Measurements from ENCODE around the gene STX19. TPM values are rescaled to one million over a fixed set of nuclear protein-coding genes. Genes with fewer than 3 reads are reported as not detected.

The STX19 gene
- total and polyA plus RNA-seq, 11 donors: 0.25 TPM; not detected in 10

- H3K36me3 ChIP-seq: peaks cover 0 to 2% (median 0%) of the 10 kb centered on the region in 9 donors
- H3K27ac ChIP-seq: no peak overlapping the region
- H3K4me1 ChIP-seq: peaks cover 0 to 18% (median 1%) of the 10 kb centered on the region in 12 donors
- no peaks in the 10 kb centered on the region for H3K9me3 ChIP-seq
- intact Hi-C loops (cut with DNase I): no loop called here
- no peaks in the 10 kb centered on the region for H3K27me3 ChIP-seq
- no peak for DNase-seq
- TF ChIP-seq CTCF (IDR thresholded peaks at IDR 0.05) (no peak), POLR2A (IDR thresholded peaks at IDR 0.05) (no peak)
- H3K4me3 ChIP-seq: no peak overlapping the region
- WGBS, 4 donors: 90 to 96% (median 93%) methylated on average over 2 of the region's 2 CpGs
- ATAC-seq: no peak
Observed at GRCh38 chr3:93991631-93992030, 36.8 kb downstream of the STX19 start.

DNA sequence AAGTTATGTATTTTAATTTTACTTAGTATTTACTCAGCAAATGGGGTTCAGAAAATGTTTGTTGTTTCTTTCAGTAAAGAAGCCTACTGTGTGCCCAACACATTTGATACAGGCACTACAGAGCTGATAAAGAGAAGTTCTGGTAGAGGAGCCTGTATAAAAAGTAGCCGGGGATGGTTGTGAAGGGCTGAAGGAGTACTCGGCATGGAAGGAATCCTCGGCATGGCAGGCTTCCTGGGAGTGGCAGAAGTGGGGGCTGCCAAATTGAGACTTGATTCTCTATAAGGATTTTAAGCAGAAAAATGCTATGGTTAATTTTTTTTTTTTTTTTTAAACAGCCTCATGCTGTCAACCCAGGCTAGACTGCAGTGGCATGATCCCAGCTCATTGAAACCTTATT lies 39.2 kb downstream of the STX19 start:
- 47 to 74% (median 63%) methylated on average over 3 of the region's 3 CpGs for WGBS, 4 donors
- no peak for ATAC-seq
- TF ChIP-seq POLR2A (IDR thresholded peaks at IDR 0.05): no peak
- no peak for TF ChIP-seq CTCF (IDR thresholded peaks at IDR 0.05)
- H3K36me3 ChIP-seq: no peaks in the 10 kb centered on the region
- H3K27ac ChIP-seq: no peak overlapping the region
- peaks cover 0 to 18% (median 1%) of the 10 kb centered on the region in 12 donors for H3K4me1 ChIP-seq
- no peak overlapping the region for H3K4me3 ChIP-seq
- no peaks in the 10 kb centered on the region for H3K27me3 ChIP-seq
- H3K9me3 ChIP-seq: no peaks in the 10 kb centered on the region
- intact Hi-C loops (cut with DNase I): no loop called here
- no peak for DNase-seq

DNA sequence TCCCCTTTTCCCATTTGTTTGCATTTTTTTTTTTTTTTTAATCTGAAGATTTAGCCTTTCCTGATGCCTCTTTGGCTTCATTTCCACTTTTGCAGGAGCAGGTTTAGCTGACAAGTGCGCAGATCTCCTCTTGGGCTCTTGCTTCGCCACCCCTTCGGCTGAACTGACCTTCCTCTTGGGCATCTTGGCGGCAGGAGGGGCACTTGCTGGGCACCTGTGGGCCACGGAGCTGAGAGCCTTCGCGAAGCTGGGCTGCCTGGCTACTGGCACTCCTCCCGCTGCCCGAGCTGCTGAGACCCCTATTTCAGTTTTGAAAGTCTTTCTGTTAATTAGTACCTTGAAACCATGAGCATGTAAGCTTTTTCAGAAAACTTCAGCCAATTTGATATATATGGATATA lies 39.6 kb downstream of the STX19 start:
- H3K36me3 ChIP-seq: no peaks in the 10 kb centered on the region
- H3K4me1 ChIP-seq: peaks cover 0 to 18% (median 1%) of the 10 kb centered on the region in 12 donors
- WGBS, 4 donors: 92 to 96% (median 94%) methylated on average over 9 of the region's 9 CpGs
- H3K9me3 ChIP-seq: no peaks in the 10 kb centered on the region
- intact Hi-C loops (cut with DNase I): no loop called here
- no peak overlapping the region for H3K27ac ChIP-seq
- H3K27me3 ChIP-seq: no peaks in the 10 kb centered on the region
- H3K4me3 ChIP-seq: no peak overlapping the region
- ATAC-seq: no peak
- no peak for DNase-seq
- TF ChIP-seq POLR2A (IDR thresholded peaks at IDR 0.05) (no peak), CTCF (IDR thresholded peaks at IDR 0.05) (no peak)

- ATAC-seq (no peak), DNase-seq (no peak)
- H3K27me3 ChIP-seq: no peaks in the 10 kb centered on the region
- H3K4me3 ChIP-seq: no peak overlapping the region
- no peak for TF ChIP-seq POLR2A (IDR thresholded peaks at IDR 0.05)
- no peak for TF ChIP-seq CTCF (IDR thresholded peaks at IDR 0.05)
- intact Hi-C loops (cut with DNase I): no loop called here
- H3K4me1 ChIP-seq: peaks cover 0 to 18% (median 1%) of the 10 kb centered on the region in 12 donors
- no peaks in the 10 kb centered on the region for H3K9me3 ChIP-seq
- no peak overlapping the region for H3K27ac ChIP-seq
- H3K36me3 ChIP-seq: no peaks in the 10 kb centered on the region
Observed at GRCh38 chr3:93988283-93988682, 40.1 kb downstream of the STX19 start.

Data from heart left ventricle (tissue), 16 donors.